ENCODE measurements around the gene PSMA6.

DNA sequence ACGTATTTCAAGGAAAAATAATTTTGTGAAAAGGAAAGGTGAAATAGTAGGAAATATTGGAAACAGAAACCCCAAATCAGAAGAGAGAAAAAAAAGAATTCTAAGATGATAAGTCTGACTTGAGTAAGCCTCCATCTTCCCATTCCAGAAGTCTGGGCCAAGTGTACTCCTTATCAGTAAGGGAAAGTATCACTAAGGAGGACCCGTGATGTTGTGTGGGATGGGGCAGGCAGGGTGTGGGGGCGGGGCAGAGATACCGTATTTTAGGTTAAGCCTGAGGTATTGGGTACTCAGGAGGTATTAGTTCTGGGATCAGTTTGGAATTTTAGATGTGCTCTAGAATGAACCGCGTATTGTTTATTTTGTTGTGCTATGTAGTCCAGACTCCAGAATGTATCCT lies 33.8 kb upstream of the PSMA6 start:
- TF ChIP-seq, protein P1, sequence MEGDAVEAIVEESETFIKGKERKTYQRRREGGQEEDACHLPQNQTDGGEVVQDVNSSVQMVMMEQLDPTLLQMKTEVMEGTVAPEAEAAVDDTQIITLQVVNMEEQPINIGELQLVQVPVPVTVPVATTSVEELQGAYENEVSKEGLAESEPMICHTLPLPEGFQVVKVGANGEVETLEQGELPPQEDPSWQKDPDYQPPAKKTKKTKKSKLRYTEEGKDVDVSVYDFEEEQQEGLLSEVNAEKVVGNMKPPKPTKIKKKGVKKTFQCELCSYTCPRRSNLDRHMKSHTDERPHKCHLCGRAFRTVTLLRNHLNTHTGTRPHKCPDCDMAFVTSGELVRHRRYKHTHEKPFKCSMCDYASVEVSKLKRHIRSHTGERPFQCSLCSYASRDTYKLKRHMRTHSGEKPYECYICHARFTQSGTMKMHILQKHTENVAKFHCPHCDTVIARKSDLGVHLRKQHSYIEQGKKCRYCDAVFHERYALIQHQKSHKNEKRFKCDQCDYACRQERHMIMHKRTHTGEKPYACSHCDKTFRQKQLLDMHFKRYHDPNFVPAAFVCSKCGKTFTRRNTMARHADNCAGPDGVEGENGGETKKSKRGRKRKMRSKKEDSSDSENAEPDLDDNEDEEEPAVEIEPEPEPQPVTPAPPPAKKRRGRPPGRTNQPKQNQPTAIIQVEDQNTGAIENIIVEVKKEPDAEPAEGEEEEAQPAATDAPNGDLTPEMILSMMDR (conservative IDR thresholded peaks at IDR 0.05; ENCODE audit: low read depth, low read length) = no peak
- no peak for TF ChIP-seq EZH2 (IDR thresholded peaks at IDR 0.05; ENCODE audit: borderline replicate concordance, low read depth, low read length, poor library complexity, severe bottlenecking)
